ENCODE data around the gene PRKCSH.

PRKCSH gene

GRCh38 chr19:11479090-11479897 is 43.9 kb downstream of the PRKCSH start:
- DNase-seq, result no peak

- no peak for DNase-seq
These were observed 44.7 kb downstream of the PRKCSH start for GRCh38 chr19:11479898-11480714.

- peak; percentile 23 for DNase-seq
These were observed 45.5 kb downstream of the PRKCSH start, which contains the start of gene ELAVL3 for GRCh38 chr19:11480715-11481533. TSS of gene ELAVL3 (minus strand) at chr19:11481046. CDS start at chr19:11480608, 438 bp downstream.

- peak; percentile 64 for DNase-seq
These were observed 46.3 kb downstream of the PRKCSH start for GRCh38 chr19:11481534-11482383.

- DNase-seq, result peak; percentile 31
These were observed 47.1 kb downstream of the PRKCSH start for GRCh38 chr19:11482384-11483050.

- no peak for DNase-seq
These were observed 48.1 kb downstream of the PRKCSH start for GRCh38 chr19:11483366-11484111.

- DNase-seq, result no peak
These were observed 49.9 kb downstream of the PRKCSH start for GRCh38 chr19:11485245-11485837.

GRCh38 chr19:11486661-11487503 is 51.4 kb downstream of the PRKCSH start:
- no peak for DNase-seq

GRCh38 chr19:11489378-11489777 is 53.9 kb downstream of the PRKCSH start:
- no peak for DNase-seq

- DNase-seq, result no peak
These were observed 59.3 kb downstream of the PRKCSH start for GRCh38 chr19:11494634-11495285.

GRCh38 chr19:11495481-11495880 is 60.0 kb downstream of the PRKCSH start:
- DNase-seq, result no peak

GRCh38 chr19:11495885-11496284 is 60.5 kb downstream of the PRKCSH start:
- DNase-seq, result no peak

- peak; percentile 17 for DNase-seq
These were observed 61.1 kb downstream of the PRKCSH start for GRCh38 chr19:11496391-11497163.

GRCh38 chr19:11499220-11499726 is 63.8 kb downstream of the PRKCSH start:
- no peak for DNase-seq

GRCh38 chr19:11499890-11500420 is 64.5 kb downstream of the PRKCSH start:
- DNase-seq, result no peak

Measured in NCI-H2107 (cell line).